SH-SY5Y (cell line): ENCODE data around the gene CNP.

Experiments used
- GATA2 ChIP-seq: IDR thresholded peaks from 2 replicates; pipeline ENCODE4 v1.6.1; 2011; ENCODE audit warnings: mild to moderate bottlenecking, low read depth, low read length
- GATA3 ChIP-seq: IDR thresholded peaks from 2 replicates; pipeline ENCODE4 v1.6.1; 2011; ENCODE audit warnings: low read depth, mild to moderate bottlenecking, low read length, moderate library complexity

- no peak for TF ChIP-seq GATA3
- TF ChIP-seq GATA2 = no peak
Observed at GRCh38 chr17:41967141-41967920, 736 bp downstream of the CNP start.
